A673 (cell line): ENCODE results near the gene SYCP1.

Experiments used
- EZH2 ChIP-seq: fragments of 200-600 bp; sonication (generic); IDR thresholded peaks from 2 replicates; pipeline ENCODE4 v1.6.1; 2017; ENCODE audit warnings: borderline replicate concordance, low read depth, mild to moderate bottlenecking, mixed read lengths, antibody characterized with exemption, low read length; ENCODE audit not compliant: poor library complexity, severe bottlenecking
- TF ChIP-seq, protein P1 (sequence below): fragments of 300-800, 200-600 bp; sonication (generic); conservative IDR thresholded peaks from 2 replicates; pipeline ENCODE4 v1.5.1; 2017; ENCODE audit warnings: low read depth, mild to moderate bottlenecking, antibody characterized with exemption, low read length, moderate library complexity, mixed read lengths

DNA sequence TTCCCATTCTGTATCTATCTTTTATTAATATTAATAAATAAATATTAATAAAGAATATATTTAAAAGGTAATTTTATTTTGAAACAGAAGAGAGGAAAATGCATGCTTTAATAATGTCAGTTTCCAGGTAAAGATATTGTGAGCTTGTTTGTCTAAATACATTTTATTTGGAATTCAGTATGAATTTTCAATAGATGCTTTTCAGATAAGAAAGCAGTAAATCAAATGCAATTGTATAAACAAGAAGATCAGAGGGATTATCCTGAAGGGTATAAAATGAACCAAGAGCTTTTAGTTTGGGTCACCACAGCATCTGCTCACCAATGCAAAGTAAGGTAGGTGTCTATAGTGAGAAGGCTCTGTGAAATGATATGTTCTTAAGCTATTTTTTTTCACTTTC, 174.9 kb downstream of the SYCP1 start, which contains the start of gene TSHB:
- TF ChIP-seq, protein P1, sequence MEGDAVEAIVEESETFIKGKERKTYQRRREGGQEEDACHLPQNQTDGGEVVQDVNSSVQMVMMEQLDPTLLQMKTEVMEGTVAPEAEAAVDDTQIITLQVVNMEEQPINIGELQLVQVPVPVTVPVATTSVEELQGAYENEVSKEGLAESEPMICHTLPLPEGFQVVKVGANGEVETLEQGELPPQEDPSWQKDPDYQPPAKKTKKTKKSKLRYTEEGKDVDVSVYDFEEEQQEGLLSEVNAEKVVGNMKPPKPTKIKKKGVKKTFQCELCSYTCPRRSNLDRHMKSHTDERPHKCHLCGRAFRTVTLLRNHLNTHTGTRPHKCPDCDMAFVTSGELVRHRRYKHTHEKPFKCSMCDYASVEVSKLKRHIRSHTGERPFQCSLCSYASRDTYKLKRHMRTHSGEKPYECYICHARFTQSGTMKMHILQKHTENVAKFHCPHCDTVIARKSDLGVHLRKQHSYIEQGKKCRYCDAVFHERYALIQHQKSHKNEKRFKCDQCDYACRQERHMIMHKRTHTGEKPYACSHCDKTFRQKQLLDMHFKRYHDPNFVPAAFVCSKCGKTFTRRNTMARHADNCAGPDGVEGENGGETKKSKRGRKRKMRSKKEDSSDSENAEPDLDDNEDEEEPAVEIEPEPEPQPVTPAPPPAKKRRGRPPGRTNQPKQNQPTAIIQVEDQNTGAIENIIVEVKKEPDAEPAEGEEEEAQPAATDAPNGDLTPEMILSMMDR: no peak
- TF ChIP-seq EZH2: no peak
